HPDE6-E6E7 (cell line): ENCODE data around the gene PAPPA2.

Experiments used
- DNase-seq: peaks from one replicate; pipeline ENCODE4 v3.0.0; 2011; ENCODE audit warnings: missing footprints; ENCODE audit errors: extremely low spot score

Gene PAPPA2

GRCh38 chr1:176802316-176802715 is 339.3 kb downstream of the PAPPA2 start:
- no peak for DNase-seq

GRCh38 chr1:176803042-176803441 is 340.1 kb downstream of the PAPPA2 start:
- no peak for DNase-seq

GRCh38 chr1:176803596-176803995 is 340.6 kb downstream of the PAPPA2 start:
- DNase-seq = no peak

- DNase-seq = no peak
Observed at GRCh38 chr1:176809292-176809691, 346.3 kb downstream of the PAPPA2 start.

GRCh38 chr1:176811511-176812288 is 348.7 kb downstream of the PAPPA2 start:
- no peak for DNase-seq

- no peak for DNase-seq
Observed at GRCh38 chr1:176815621-176816020, 352.6 kb downstream of the PAPPA2 start.

GRCh38 chr1:176816232-176816631 is 353.3 kb downstream of the PAPPA2 start:
- no peak for DNase-seq

- DNase-seq = no peak
Observed at GRCh38 chr1:176820391-176821031, 357.5 kb downstream of the PAPPA2 start.

- no peak for DNase-seq
Observed at GRCh38 chr1:176826265-176826664, 363.3 kb downstream of the PAPPA2 start.

GRCh38 chr1:176829261-176829660 is 366.3 kb downstream of the PAPPA2 start:
- no peak for DNase-seq

- no peak for DNase-seq
Observed at GRCh38 chr1:176831150-176831549, 368.2 kb downstream of the PAPPA2 start.

- DNase-seq = no peak
Observed at GRCh38 chr1:176837708-176838107, 374.7 kb downstream of the PAPPA2 start.

GRCh38 chr1:176838276-176838995 is 375.5 kb downstream of the PAPPA2 start:
- DNase-seq = no peak

GRCh38 chr1:176839216-176839615 is 376.2 kb downstream of the PAPPA2 start:
- DNase-seq = no peak

- no peak for DNase-seq
Observed at GRCh38 chr1:176841238-176841637, 378.3 kb downstream of the PAPPA2 start.

GRCh38 chr1:176843352-176844297 is 380.6 kb downstream of the PAPPA2 start:
- DNase-seq = no peak

GRCh38 chr1:176847052-176847451 is 384.1 kb downstream of the PAPPA2 start:
- DNase-seq = no peak

- no peak for DNase-seq
Observed at GRCh38 chr1:176849281-176849680, 386.3 kb downstream of the PAPPA2 start.

GRCh38 chr1:176850871-176851270 is 387.9 kb downstream of the PAPPA2 start:
- DNase-seq = no peak

- no peak for DNase-seq
Observed at GRCh38 chr1:176852124-176852523, 389.1 kb downstream of the PAPPA2 start.

- DNase-seq = no peak
Observed at GRCh38 chr1:176853503-176853902, 390.5 kb downstream of the PAPPA2 start.

GRCh38 chr1:176854121-176854520 is 391.1 kb downstream of the PAPPA2 start:
- DNase-seq = no peak
